Lung (tissue), 12 donors: ENCODE results near the gene CHRNG. TPM values are rescaled to one million over a fixed set of nuclear protein-coding genes. Genes with fewer than 3 reads are reported as not detected.

Experiments
- ATAC-seq: fragments of 200-7000 bp; cut with Tn5 transposase; one replicate; pipeline ENCODE4 v1.9.1; 2020; ENCODE audit warnings: moderate number of reproducible peaks; ENCODE audit not compliant: insufficient read depth, low FRiP score
- DNase-seq, 3 donors: peaks; one replicate each; pipeline ENCODE4 v3.0.0-alpha.2; 2013 to 2017
- H3K27ac ChIP-seq, 2 donors: one replicate each; pipeline ENCODE4 v1.5.1; 2013; ENCODE audit warnings: mild to moderate bottlenecking in 2 of 2, moderate library complexity in 2 of 2, control low read depth in 1 of 2, inconsistent platforms in 1 of 2, low read depth in 1 of 2, low read length in 1 of 2
- H3K27me3 ChIP-seq, 3 donors: one replicate each; pipeline ENCODE4 v1.5.1; 2013; ENCODE audit warnings: low read length in 2 of 3; ENCODE audit not compliant: control insufficient read depth in 3 of 3, insufficient read depth in 3 of 3
- H3K36me3 ChIP-seq, 4 donors: one replicate each; pipeline ENCODE4 v1.5.1; 2013; ENCODE audit warnings: low read length in 4 of 4, mild to moderate bottlenecking in 1 of 4, moderate library complexity in 1 of 4; ENCODE audit not compliant: control insufficient read depth in 4 of 4, insufficient read depth in 4 of 4
- H3K4me1 ChIP-seq, 5 donors: one replicate each; pipeline ENCODE4 v1.5.1; 2013; ENCODE audit warnings: low read length in 5 of 5, mild to moderate bottlenecking in 2 of 5, moderate library complexity in 1 of 5; ENCODE audit not compliant: control insufficient read depth in 5 of 5, insufficient read depth in 5 of 5
- H3K4me3 ChIP-seq: one replicate; pipeline ENCODE4 v1.5.1; 2013; ENCODE audit warnings: mild to moderate bottlenecking, control low read depth, moderate library complexity
- H3K9ac ChIP-seq, 2 donors: one replicate each; pipeline ENCODE4 v1.5.1; 2013; ENCODE audit warnings: low read length in 2 of 2, control low read depth in 1 of 2; ENCODE audit not compliant: insufficient read depth in 1 of 2
- H3K9me3 ChIP-seq, 4 donors: one replicate each; pipeline ENCODE4 v1.5.1; 2013; ENCODE audit warnings: low read length in 3 of 4, mild to moderate bottlenecking in 1 of 4, moderate library complexity in 1 of 4; ENCODE audit not compliant: control insufficient read depth in 4 of 4, insufficient read depth in 3 of 4
- WGBS, 2 donors: extraction: QIAGEN DNeasy Blood & Tissue Kit; methylation state at CpG; one replicate each; pipeline ENCODE4 v1.1.7; 2013; 5-methylcytosine and 5-hydroxymethylcytosine counted together
- polyA plus RNA-seq, 2 donors: library from polyadenylated mRNA; stranded (reverse); fragments of 200-250 nt; gene quantifications; one replicate each; pipeline ENCODE4 v1.2.1, GENCODE V29; 2013
- total RNA-seq, 2 donors: library from RNA; depleted of rRNA in 1 of 2; stranded (reverse); fragments of >200 nt in 1 of 2; gene quantifications; one replicate each; pipeline ENCODE4 v1.2.1, GENCODE V29; 2014 to 2021
- TF ChIP-seq, protein P1 (sequence below): IDR thresholded peaks from 2 replicates; pipeline ENCODE4 v1.5.1; 2012; ENCODE audit warnings: mild to moderate bottlenecking; ENCODE audit errors: control extremely low read depth, extremely low read depth
- donor health status: control.
- donor health status: control.
- donor health status: Bipolar disorder and iron deficiency.
- donor health status: healthy.
- donor health status: DM: yes; HTN: yes; CAD: no.

Gene CHRNG
- total and polyA plus RNA-seq, 4 donors, result not detected

DNA sequence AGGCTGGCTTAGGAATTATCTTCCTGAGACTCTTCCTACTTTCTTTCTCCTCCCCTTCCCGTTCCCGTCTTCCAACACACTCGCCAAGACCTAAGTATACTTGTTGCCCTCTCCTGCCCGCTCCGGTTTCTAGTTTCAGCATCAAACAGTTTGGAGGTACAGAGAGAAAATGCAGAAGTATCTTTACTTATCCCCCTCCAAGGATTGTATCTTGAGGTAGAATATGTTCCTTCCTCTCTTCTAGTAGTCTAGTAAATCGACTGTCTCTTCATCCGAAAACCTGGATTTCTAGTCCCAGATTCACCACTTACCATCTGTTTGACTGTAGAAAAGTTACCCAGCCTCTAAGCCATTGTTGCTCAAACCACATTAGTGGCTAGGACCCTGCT is 11.8 kb downstream of the CHRNG start:
- DNase-seq (no peak), ATAC-seq (no peak)
- whole genome bisulfite sequencing, 2 donors, result 6% methylated on average over 7 of the region's 7 CpGs
- Histone ChIP-seq H3K9me3 (peaks cover 0 to 13% (median 1%) of the 10 kb centered on the region in 4 donors), H3K36me3 (peaks cover 0 to 23% (median 10%) of the 10 kb centered on the region in 4 donors), H3K4me1 (peaks cover 6 to 16% (median 10%) of the 10 kb centered on the region in 5 donors), H3K4me3 (peak overlapping the region; percentile 82), H3K27ac (peak overlapping the region in 1 of 2 donors; percentile 97), H3K27me3 (no peaks in the 10 kb centered on the region), H3K9ac (peak overlapping the region; percentile 80 to 97)
- TF ChIP-seq, protein P1, sequence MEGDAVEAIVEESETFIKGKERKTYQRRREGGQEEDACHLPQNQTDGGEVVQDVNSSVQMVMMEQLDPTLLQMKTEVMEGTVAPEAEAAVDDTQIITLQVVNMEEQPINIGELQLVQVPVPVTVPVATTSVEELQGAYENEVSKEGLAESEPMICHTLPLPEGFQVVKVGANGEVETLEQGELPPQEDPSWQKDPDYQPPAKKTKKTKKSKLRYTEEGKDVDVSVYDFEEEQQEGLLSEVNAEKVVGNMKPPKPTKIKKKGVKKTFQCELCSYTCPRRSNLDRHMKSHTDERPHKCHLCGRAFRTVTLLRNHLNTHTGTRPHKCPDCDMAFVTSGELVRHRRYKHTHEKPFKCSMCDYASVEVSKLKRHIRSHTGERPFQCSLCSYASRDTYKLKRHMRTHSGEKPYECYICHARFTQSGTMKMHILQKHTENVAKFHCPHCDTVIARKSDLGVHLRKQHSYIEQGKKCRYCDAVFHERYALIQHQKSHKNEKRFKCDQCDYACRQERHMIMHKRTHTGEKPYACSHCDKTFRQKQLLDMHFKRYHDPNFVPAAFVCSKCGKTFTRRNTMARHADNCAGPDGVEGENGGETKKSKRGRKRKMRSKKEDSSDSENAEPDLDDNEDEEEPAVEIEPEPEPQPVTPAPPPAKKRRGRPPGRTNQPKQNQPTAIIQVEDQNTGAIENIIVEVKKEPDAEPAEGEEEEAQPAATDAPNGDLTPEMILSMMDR, result no peak

DNA sequence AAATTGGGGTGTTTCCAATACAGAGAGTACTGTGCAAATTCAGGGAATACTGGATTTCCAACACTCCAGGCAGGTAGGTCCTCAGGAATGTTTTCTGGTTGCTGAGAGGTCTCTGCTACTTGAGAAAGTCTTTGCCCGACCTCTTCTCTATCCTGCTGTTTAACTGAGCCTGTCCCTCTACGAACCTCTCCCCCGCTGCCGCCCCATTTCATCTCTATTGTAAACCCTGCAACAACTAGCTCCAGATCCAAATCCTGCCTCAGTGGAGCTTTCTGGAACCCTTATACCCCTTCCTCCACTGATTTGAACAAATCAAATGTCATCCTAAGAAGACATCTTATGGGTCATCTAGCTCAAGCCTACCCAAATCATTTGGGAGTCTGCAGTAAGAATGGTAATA is 12.3 kb downstream of the CHRNG start:
- Histone ChIP-seq H3K27me3 (no peaks in the 10 kb centered on the region), H3K9ac (peak overlapping the region in 1 of 2 donors; percentile 97), H3K27ac (peak overlapping the region in 1 of 2 donors; percentile 64), H3K36me3 (peaks cover 0 to 21% (median 8%) of the 10 kb centered on the region in 4 donors), H3K4me3 (no peak overlapping the region), H3K9me3 (peaks cover 0 to 8% (median 1%) of the 10 kb centered on the region in 4 donors), H3K4me1 (peaks cover 6 to 16% (median 10%) of the 10 kb centered on the region in 5 donors)
- ATAC-seq, result no peak
- 75 to 85% methylated on average over 4 of the region's 4 CpGs for WGBS, 2 donors
- DNase-seq, result no peak
- TF ChIP-seq, protein P1, result no peak

DNA sequence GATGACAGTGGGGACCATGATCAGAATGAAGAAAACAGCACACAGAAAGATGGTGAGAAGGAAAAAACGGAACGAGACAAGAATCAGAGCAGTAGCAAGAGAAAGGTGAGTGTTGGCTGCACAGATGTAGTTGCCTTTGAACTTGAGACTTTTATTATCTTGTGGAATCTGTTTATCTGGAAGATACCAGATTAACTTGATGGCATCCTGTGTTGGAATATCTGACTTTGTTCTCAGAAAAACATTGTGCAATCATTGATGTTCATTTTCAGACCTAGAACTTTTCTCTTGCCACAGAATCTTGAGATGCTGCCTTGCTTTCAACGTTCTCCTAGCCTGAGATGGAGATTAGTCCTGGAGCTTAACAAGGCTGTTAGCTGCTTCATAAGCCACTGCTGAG is 16.9 kb downstream of the CHRNG start:
- Histone ChIP-seq H3K4me1 (peaks cover 3 to 10% (median 6%) of the 10 kb centered on the region in 5 donors), H3K9ac (no peak overlapping the region), H3K27me3 (no peaks in the 10 kb centered on the region), H3K27ac (no peak overlapping the region), H3K36me3 (peaks cover 6 to 30% (median 15%) of the 10 kb centered on the region in 4 donors), H3K4me3 (no peak overlapping the region), H3K9me3 (no peaks in the 10 kb centered on the region)
- no peak for DNase-seq
- ATAC-seq, result no peak
- TF ChIP-seq, protein P1, result no peak
- WGBS, 2 donors, result 81 to 91% methylated on average over 3 of the region's 3 CpGs
